GM18861 (cell line): Measurements from ENCODE around the gene MSI1.

ENCODE experiments used
- ATAC-seq: cut with Tn5 transposase; IDR thresholded peaks from one replicate; pipeline ENCODE4 v1.9.1; 2021; ENCODE audit not compliant: unreplicated experiment

MSI1 gene

DNA sequence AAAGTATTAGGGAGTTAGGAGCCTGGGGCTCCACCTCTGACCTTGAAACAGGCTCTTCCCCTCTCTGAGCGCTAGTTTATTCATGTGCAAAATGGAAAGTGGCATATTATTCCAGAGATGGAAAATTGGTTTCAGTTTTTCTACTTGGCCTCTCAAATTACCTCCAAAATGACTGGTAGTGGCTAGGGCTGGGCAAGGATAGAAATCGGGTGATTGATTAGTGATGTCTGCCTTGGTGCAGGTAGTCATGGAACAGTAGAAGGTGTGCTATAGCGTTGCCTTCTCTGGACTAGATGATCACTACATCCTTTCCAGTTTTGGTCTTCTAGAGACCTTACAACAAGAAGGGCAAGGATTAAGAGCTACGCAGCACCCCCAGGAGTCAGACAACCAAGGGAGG, 8.6 kb upstream of the MSI1 start:
- no peak for ATAC-seq

DNA sequence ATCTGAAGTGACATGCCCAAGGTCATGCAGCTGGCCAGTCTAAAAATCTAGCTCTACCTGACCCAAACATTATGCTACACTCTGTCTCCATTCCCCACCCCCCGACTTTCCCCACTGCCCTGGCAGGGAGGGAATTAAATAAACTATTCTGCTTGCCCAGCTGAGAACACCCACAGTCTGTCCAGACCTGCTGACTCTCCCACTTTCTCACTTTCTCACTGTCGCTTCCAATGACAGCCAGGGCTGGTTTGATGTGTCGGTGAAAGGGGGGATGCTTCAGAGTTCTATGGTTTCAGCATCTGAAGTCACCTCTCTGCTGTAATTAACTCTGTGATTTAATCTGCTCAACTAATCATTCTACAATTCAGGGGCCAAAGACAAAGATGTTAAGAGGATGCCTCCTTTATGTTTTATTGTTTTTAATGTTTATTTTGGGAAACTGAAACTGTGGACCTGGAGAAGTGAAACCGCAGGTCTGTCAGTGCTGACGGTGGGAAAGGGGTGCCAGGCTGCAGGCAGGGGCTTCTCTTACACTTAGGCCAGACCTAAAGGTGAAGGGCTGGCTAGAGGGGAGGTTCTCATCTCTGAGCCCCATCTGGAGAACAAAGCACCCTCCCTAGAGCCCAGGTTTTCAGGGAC, 8.1 kb upstream of the MSI1 start:
- no peak for ATAC-seq

GRCh38 chr12:120376416-120376815, 7.5 kb upstream of the MSI1 start:
- no peak for ATAC-seq

DNA sequence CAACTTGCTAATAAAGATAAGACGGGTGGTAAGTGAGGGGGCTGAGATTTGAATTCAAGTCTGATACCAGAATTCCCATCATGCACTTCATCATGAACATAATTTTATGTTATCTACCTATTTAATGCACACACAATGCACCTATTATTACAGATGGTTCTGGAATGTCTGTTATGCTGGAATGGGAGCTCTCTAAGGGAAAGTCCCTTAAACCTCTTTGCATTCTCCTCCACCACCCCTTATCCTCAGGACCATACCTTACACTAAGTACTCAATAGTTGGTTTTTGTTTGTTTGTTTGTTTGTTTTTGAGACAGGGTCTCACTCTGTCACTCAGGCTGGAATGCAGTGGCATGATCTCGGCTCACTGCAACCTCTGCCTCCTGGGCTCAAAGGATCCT, 7.0 kb upstream of the MSI1 start:
- no peak for ATAC-seq

GRCh38 chr12:120373683-120374082, 4.7 kb upstream of the MSI1 start:
- ATAC-seq: no peak

- no peak for ATAC-seq
Measured at GRCh38 chr12:120370343-120371243, 1.6 kb upstream of the MSI1 start.

- no peak for ATAC-seq
Measured at GRCh38 chr12:120369603-120370342, 809 bp upstream of the MSI1 start.

DNA sequence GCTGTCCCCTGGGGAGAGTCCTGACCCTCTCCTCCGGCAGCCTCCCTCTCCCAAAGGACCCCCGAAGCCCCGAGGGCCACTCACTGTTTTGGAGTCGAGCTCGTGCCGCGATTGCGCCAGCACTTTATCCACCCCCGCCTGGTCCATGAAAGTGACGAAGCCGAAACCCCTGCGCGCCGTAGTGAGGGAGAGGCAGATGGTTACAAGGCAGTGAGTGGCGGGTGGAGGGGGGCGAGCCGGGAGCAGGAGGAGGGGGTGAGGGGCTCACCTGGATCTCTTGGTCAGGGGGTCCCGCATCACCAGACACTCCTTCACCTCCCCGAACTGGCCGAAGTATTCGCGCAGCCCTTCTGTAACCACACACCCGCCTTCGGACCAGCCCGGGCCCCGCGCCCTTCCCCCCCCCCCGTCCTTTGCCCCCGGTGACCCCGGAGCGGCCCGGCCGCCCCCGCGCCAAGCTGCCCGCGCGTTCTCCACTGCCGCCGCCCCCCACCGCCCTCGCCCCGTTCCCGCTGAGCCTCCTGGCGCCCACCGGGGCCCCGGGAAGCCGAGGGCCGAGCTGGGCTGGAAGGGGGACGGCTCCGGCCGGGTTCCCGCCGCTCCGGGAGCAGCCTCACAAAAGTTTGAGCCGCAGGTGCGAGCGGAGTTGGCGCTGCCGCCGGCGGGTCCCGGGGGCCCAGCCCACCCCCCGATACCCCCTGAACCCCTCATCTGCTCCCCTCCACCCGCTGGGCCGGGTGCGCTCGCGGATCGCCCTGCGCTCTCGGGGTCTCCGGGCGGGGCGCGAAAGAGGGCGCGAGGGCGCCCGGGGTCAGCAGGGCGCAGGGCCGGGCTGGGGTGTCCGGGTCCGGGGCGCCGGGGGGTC, 808 bp downstream of the MSI1 start:
- no peak for ATAC-seq

DNA sequence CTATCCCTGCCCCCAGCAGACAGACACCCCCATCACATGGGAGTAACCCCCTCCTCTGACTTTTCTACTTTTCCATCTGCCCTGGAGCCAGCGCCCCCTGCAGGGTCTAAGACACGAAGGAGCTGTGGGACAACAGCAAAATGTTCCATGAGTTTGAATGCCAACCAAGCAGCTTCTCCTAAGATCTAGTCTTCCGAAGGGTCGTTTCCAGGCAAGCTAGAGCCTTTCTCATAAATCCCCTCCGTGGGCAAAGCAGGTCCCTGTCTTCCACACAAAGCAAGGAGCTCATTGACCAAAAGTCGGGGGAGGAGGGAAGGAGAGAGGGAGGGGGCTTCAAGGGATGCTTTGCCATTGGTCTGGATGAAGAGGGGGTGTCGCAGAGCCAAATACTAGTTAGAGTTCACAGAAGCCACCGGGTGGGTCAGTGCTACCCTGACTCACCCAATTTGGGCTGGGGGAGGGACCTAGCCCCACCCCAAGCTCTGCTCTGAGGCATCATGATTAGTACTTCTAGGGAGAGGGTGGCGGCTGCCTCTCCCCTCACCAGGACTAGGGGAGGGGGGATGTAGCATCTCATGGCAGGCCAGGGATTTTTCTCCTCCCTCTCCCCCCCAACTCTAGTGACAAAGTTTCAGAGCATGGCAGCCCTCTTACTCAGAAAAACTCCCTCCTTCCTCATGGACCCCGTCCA, 1.6 kb downstream of the MSI1 start:
- ATAC-seq: no peak

GRCh38 chr12:120366845-120367232, 2.1 kb downstream of the MSI1 start:
- ATAC-seq: no peak

GRCh38 chr12:120366341-120366705, 2.6 kb downstream of the MSI1 start:
- ATAC-seq: no peak

DNA sequence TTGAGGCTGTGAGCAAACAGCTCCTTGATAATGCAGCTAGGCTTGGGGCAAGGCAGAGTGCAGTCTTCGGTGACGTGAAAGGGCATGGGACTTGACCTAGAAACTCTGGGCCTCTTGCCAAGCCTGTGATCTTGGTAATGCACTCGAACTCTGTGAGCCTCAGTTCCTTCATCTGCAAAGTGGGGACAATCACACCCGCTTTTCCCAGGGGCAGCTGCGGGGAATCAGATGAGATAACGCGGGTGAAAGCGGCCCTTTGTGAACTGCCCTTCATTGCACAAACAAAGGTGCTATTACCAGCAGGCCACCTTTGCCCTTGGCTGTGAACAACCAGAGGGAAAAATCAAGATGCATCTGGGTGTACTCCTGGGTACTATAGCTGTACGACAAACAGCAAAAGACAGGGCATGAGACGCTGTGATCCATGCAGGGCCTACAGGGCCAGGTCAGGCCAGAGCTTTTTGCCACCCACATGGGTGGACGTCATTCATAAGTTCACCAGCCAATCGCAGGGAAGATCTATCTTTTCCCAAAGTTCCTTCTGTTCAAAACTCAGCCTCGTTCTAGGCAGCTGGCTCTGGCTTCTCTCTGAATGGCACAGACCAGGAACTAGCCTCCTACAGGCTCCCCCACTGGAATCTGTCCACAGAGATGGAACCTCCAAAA, 3.2 kb downstream of the MSI1 start:
- no peak for ATAC-seq

GRCh38 chr12:120364487-120364886, 4.5 kb downstream of the MSI1 start:
- no peak for ATAC-seq

DNA sequence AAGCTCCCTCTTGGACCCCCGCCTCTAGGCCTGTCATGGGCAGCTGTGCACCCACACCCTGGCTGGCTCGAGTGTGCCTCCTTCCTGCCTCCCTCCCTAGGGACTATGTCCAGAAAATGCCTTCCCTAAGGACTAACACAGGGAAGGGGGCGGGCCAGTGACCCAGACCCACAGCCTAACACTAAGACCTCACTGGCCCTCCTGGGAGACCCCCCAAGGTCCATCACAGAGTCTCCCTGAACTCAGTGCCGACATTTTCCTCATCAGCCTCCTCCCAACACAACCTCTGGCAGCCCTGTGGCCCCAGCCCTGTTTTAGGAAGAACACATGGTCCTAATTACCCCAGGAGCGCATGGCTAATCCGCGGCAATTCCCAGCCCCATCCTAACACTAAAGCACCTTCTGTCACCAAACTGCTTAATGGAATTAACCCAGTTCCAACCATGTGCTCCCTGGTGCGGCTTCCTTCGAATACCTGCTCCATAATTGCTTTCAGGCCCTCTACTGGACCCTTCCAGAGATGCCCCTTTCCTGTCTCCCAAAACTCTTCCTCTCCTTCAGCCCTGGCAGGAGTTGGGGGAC, 5.6 kb downstream of the MSI1 start:
- ATAC-seq: no peak

- no peak for ATAC-seq
Measured at GRCh38 chr12:120362516-120363273, 6.3 kb downstream of the MSI1 start.

- no peak for ATAC-seq
Measured at GRCh38 chr12:120361506-120362208, 7.3 kb downstream of the MSI1 start.

DNA sequence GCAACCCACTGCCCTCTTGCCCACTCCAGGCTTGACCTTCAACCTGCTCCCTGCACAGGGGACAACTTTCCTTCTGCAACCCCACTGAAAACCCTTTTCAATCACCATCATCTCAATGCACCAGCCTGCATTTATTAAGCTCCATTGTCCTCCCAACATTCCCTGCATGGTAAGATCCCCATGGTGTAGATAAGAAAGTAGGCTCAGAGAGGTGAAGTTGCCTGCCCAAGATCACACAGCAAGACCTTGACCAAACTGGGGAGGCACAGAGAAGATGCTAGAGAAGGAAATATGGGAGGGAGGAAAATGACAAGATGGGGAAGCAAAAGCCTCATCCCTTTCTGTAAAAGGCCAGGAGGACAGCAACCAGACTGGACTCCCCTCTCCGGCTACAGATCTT, 9.8 kb downstream of the MSI1 start:
- ATAC-seq: no peak

DNA sequence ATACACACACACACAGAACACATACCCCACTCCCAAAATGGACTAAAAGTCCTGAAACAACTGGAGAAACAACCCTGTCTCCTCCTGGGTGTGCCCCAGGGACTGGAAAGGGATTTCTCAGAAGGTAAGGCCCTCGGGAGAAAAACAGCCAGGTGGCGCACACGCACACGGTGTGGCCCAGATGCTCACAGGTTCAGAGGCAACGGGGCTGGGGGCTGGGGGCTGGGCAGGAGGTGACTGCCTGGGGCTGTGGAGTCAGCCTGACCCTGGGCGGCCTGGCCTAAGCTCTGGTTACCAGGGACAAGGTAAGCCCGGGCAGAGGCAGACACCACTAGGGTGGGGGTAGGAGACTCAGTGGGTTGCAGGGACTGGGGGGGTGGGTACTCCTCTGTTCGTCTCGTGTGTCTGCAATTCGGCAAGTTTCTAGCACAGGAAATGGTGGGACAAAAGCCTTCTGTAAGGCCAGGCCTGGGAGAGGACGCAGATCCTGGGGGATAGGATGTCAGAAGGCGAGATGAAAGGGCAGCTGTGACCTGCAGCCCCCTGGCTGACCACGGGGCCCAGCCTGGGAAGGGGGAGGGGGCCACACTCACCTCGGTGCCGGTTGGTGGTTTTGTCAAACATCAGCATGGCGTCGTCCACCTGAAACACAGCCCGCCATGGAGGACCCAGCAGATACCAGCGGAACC, 10.4 kb downstream of the MSI1 start:
- ATAC-seq: no peak
